Stimulated activated CD8-positive, alpha-beta memory T cell treated with anti-CD3 and anti-CD28 coated beads, Interleukin-12 subunit alpha, Interleukin-12 subunit beta, amount 100 ng/mL, for 4 hours (primary cell): Measurements from ENCODE around the gene ADAMTS2.

Experiments used
- DNase-seq: peaks from one replicate; pipeline ENCODE4 v3.0.0-alpha.2; 2020; ENCODE audit warnings: low read depth

Gene ADAMTS2

GRCh38 chr5:179232091-179232735 lies 113.0 kb downstream of the ADAMTS2 start:
- no peak for DNase-seq

- no peak for DNase-seq
These were observed 114.0 kb downstream of the ADAMTS2 start for GRCh38 chr5:179231309-179231708.

GRCh38 chr5:179230061-179230461 lies 115.2 kb downstream of the ADAMTS2 start:
- DNase-seq, result no peak

GRCh38 chr5:179229331-179229831 lies 115.9 kb downstream of the ADAMTS2 start:
- no peak for DNase-seq

- DNase-seq, result no peak
These were observed 116.7 kb downstream of the ADAMTS2 start for GRCh38 chr5:179228341-179229121.

GRCh38 chr5:179227580-179228311 lies 117.5 kb downstream of the ADAMTS2 start:
- no peak for DNase-seq

- DNase-seq, result no peak
These were observed 118.1 kb downstream of the ADAMTS2 start for GRCh38 chr5:179227229-179227579.

- no peak for DNase-seq
These were observed 118.6 kb downstream of the ADAMTS2 start for GRCh38 chr5:179226696-179227095.

- no peak for DNase-seq
These were observed 119.9 kb downstream of the ADAMTS2 start for GRCh38 chr5:179225387-179225786.

GRCh38 chr5:179224741-179225140 lies 120.5 kb downstream of the ADAMTS2 start:
- no peak for DNase-seq

GRCh38 chr5:179223961-179224360 lies 121.3 kb downstream of the ADAMTS2 start:
- no peak for DNase-seq

GRCh38 chr5:179223528-179223927 lies 121.7 kb downstream of the ADAMTS2 start:
- no peak for DNase-seq

GRCh38 chr5:179222246-179223017 lies 122.8 kb downstream of the ADAMTS2 start:
- DNase-seq, result no peak

GRCh38 chr5:179221877-179222220 lies 123.4 kb downstream of the ADAMTS2 start:
- no peak for DNase-seq

GRCh38 chr5:179221196-179221876 lies 123.9 kb downstream of the ADAMTS2 start:
- DNase-seq, result no peak

- no peak for DNase-seq
These were observed 124.5 kb downstream of the ADAMTS2 start for GRCh38 chr5:179220716-179221115.

- DNase-seq, result no peak
These were observed 125.3 kb downstream of the ADAMTS2 start for GRCh38 chr5:179219661-179220620.

- no peak for DNase-seq
These were observed 126.3 kb downstream of the ADAMTS2 start for GRCh38 chr5:179218943-179219330.

GRCh38 chr5:179217956-179218942 lies 127.0 kb downstream of the ADAMTS2 start:
- DNase-seq, result no peak
